HCT116 (cell line): ENCODE results near the gene FAM98B.

Experiments
- CEBPB ChIP-seq: IDR thresholded peaks from 2 replicates; pipeline ENCODE4 v1.6.1; 2012; ENCODE audit warnings: low read depth
- EZH2 ChIP-seq: fragments of 200-600 bp; sonication (generic); IDR thresholded peaks from 2 replicates; pipeline ENCODE4 v1.6.1; 2017; ENCODE audit warnings: antibody characterized with exemption, mixed run types
- FOSL1 ChIP-seq: IDR thresholded peaks from 2 replicates; pipeline ENCODE4 v1.6.1; 2012; ENCODE audit warnings: low read depth
- POLR2A ChIP-seq: IDR thresholded peaks from 2 replicates; pipeline ENCODE4 v1.7.0; 2011; ENCODE audit warnings: borderline replicate concordance; ENCODE audit not compliant: insufficient read depth, insufficient read length; ENCODE audit errors: extremely low read depth
- RAD21 ChIP-seq: IDR thresholded peaks from 2 replicates; pipeline ENCODE4 v1.6.1; 2012; ENCODE audit warnings: low read depth, mild to moderate bottlenecking
- SIN3A ChIP-seq: IDR thresholded peaks from 2 replicates; pipeline ENCODE4 v1.6.1; 2012; ENCODE audit warnings: low read depth
- TF ChIP-seq, protein P1 (sequence below), 3 experiments: fragments of 200-600 bp in 1 of 3; sonication (generic) in 1 of 3; IDR thresholded peaks in 2 of 3; conservative IDR thresholded peaks in 1 of 3; 2 replicates each; pipeline ENCODE4 v1.5.1; 2012 to 2017; ENCODE audit warnings: low read depth in 2 of 3, low read length in 2 of 3, antibody characterized with exemption in 1 of 3, borderline replicate concordance in 1 of 3, control low read depth in 1 of 3, mild to moderate bottlenecking in 1 of 3, mixed read lengths in 1 of 3, mixed run types in 1 of 3, moderate library complexity in 1 of 3; ENCODE audit not compliant: insufficient read depth in 1 of 3
- TF ChIP-seq, protein P2 (sequence below): IDR thresholded peaks from 2 replicates; pipeline ENCODE4 v1.6.1; 2011; ENCODE audit warnings: mild to moderate bottlenecking, low read length, moderate library complexity; ENCODE audit not compliant: insufficient replicate concordance; ENCODE audit errors: extremely low read depth
- TF ChIP-seq, protein P3 (sequence below): IDR thresholded peaks from 2 replicates; pipeline ENCODE4 v1.6.1; 2012

DNA sequence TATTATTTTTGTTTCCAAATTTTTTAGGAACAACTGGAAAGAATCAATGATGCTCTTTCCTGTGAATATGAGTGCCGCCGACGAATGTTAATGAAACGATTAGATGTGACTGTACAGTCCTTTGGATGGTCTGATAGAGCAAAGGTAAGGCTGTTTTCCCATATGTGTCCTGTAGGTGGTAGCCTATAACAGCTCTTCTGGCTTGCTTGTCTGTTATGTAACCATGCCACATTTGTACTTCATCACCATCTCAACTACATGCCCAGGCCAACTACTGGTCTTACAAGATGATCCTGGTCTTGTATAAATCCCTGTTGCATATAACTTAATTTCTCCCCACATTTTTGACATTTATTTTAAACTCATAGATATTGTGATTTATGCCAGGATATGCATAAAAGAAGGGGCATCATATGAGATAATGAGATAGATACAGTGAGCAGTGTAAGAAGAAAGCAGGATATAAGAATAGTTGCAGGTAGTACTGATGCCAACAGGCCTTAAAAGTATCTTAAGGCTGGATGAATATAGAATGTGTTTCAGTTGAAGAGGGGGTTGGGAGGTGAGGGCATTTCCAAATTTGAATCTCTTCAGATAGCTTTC lies 20.3 kb downstream of the FAM98B start:
- TF ChIP-seq FOSL1 (no peak), CEBPB (no peak), RAD21 (peak; percentile 56), SIN3A (no peak), POLR2A (no peak), EZH2 (no peak)
- TF ChIP-seq, protein P1, sequence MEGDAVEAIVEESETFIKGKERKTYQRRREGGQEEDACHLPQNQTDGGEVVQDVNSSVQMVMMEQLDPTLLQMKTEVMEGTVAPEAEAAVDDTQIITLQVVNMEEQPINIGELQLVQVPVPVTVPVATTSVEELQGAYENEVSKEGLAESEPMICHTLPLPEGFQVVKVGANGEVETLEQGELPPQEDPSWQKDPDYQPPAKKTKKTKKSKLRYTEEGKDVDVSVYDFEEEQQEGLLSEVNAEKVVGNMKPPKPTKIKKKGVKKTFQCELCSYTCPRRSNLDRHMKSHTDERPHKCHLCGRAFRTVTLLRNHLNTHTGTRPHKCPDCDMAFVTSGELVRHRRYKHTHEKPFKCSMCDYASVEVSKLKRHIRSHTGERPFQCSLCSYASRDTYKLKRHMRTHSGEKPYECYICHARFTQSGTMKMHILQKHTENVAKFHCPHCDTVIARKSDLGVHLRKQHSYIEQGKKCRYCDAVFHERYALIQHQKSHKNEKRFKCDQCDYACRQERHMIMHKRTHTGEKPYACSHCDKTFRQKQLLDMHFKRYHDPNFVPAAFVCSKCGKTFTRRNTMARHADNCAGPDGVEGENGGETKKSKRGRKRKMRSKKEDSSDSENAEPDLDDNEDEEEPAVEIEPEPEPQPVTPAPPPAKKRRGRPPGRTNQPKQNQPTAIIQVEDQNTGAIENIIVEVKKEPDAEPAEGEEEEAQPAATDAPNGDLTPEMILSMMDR (IDR thresholded peaks at IDR 0.05 in 2 of 3, conservative IDR thresholded peaks at IDR 0.05 in 1 of 3; ENCODE audit: borderline replicate concordance in 1 of 3, insufficient read depth in 1 of 3, low read depth in 2 of 3, low read length in 2 of 3) = peak; percentile 30 to 63 (median 61); a peak in 5 of 6 replicates
- TF ChIP-seq, protein P2, sequence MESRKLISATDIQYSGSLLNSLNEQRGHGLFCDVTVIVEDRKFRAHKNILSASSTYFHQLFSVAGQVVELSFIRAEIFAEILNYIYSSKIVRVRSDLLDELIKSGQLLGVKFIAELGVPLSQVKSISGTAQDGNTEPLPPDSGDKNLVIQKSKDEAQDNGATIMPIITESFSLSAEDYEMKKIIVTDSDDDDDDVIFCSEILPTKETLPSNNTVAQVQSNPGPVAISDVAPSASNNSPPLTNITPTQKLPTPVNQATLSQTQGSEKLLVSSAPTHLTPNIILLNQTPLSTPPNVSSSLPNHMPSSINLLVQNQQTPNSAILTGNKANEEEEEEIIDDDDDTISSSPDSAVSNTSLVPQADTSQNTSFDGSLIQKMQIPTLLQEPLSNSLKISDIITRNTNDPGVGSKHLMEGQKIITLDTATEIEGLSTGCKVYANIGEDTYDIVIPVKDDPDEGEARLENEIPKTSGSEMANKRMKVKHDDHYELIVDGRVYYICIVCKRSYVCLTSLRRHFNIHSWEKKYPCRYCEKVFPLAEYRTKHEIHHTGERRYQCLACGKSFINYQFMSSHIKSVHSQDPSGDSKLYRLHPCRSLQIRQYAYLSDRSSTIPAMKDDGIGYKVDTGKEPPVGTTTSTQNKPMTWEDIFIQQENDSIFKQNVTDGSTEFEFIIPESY = no peak
- TF ChIP-seq, protein P3, sequence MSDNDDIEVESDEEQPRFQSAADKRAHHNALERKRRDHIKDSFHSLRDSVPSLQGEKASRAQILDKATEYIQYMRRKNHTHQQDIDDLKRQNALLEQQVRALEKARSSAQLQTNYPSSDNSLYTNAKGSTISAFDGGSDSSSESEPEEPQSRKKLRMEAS = no peak
